ENCODE data around the gene LARGE2.

GRCh38 chr11:45961751-45962240 is 39.3 kb downstream of the LARGE2 start:
- TF ChIP-seq CTCF (IDR thresholded peaks at IDR 0.05; ENCODE audit: borderline replicate concordance, extremely low read depth, low read length, poor library complexity, severe bottlenecking) = no peak
- TF ChIP-seq EZH2 (IDR thresholded peaks at IDR 0.05; ENCODE audit: borderline replicate concordance, low read depth, low read length, severe bottlenecking) = no peak

Data from DND-41 (cell line).